ENCODE data around the gene AFF1.

The AFF1 gene

DNA sequence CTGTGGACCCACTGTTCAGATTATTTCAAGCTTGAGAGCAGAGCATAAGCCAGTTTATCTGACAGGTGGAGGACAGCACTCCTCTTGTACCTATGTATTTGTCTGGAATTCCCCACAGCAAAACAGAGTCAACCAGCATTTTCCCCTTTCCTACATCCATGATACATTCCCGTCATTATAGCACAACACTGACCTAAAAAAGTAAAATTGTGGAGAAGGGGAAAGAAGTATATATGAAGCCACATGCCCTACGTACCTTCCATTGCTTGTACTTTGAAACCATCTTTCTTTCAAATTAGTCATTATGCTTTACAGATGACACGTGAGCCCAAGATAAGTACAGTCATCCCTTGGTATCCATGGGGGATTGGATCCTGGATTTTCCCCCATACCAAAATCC, 212.3 kb downstream of the AFF1 start:
- DNase-seq (ENCODE audit: low read depth) = no peak
- H3K4me3 ChIP-seq (ENCODE audit: low read depth, low read length) = no peak overlapping the region
- TF ChIP-seq, protein P1, sequence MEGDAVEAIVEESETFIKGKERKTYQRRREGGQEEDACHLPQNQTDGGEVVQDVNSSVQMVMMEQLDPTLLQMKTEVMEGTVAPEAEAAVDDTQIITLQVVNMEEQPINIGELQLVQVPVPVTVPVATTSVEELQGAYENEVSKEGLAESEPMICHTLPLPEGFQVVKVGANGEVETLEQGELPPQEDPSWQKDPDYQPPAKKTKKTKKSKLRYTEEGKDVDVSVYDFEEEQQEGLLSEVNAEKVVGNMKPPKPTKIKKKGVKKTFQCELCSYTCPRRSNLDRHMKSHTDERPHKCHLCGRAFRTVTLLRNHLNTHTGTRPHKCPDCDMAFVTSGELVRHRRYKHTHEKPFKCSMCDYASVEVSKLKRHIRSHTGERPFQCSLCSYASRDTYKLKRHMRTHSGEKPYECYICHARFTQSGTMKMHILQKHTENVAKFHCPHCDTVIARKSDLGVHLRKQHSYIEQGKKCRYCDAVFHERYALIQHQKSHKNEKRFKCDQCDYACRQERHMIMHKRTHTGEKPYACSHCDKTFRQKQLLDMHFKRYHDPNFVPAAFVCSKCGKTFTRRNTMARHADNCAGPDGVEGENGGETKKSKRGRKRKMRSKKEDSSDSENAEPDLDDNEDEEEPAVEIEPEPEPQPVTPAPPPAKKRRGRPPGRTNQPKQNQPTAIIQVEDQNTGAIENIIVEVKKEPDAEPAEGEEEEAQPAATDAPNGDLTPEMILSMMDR (conservative IDR thresholded peaks at IDR 0.05; ENCODE audit: low read depth, low read length) = no peak

DNA sequence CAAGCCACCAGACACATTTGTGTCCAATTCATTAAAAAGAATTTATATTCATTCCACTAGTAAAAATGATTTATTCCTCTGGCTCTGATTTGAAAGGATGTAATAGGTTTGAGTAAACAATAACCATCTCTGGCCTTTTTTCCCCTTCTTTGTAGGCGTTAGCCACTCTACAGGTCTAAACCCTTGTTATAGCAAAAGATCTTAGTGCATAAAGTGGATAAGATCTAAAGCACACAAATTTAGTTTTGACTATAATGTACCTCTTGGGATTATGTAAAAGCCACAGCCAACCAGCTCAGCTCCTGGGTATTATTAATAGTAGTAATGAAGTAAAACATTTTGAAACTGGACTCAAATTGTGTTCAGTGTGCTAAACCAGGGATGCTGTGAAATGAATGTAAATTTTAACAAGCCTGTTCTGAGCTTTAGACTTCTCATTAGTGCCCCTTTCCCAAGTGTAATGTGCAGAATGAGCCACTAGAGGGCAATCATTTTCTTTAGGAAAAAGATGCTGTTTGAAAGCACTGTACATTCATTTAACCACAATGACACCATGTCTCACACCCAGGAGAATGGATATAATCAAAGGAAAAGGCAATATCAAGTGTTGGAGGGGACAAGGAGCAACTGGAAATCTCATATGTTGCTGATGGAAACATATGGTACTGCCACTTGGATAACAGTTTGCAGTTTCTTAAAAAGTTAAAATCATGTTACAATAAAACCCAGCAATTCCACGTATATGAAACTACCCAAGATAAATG, 215.9 kb downstream of the AFF1 start:
- DNase-seq (ENCODE audit: low read depth) = peak; percentile 85
- no peak overlapping the region for H3K4me3 ChIP-seq (ENCODE audit: low read depth, low read length)
- TF ChIP-seq, protein P1 (conservative IDR thresholded peaks at IDR 0.05; ENCODE audit: low read depth, low read length) = peak; percentile 78

DNA sequence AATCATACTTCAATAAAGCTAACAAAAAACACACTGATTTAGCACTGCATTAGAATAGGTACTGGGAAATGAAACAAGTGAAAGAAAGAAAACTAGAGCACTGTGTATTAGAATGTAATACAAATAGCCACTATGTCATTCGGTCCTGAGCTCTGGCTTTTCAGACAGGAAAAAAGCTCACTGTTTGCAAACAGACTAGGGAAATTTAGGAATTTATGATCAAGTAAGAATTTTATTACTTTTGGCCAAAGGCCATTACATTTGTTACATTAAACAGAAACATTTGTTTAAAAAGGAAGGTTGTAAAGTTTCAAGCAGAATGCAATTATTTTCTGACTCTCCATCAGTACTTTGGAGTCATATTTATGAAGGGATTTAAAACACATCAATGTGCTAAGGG, 216.9 kb downstream of the AFF1 start:
- DNase-seq (ENCODE audit: low read depth) = no peak
- TF ChIP-seq, protein P1 (conservative IDR thresholded peaks at IDR 0.05; ENCODE audit: low read depth, low read length) = no peak
- H3K4me3 ChIP-seq (ENCODE audit: low read depth, low read length) = no peak overlapping the region

DNA sequence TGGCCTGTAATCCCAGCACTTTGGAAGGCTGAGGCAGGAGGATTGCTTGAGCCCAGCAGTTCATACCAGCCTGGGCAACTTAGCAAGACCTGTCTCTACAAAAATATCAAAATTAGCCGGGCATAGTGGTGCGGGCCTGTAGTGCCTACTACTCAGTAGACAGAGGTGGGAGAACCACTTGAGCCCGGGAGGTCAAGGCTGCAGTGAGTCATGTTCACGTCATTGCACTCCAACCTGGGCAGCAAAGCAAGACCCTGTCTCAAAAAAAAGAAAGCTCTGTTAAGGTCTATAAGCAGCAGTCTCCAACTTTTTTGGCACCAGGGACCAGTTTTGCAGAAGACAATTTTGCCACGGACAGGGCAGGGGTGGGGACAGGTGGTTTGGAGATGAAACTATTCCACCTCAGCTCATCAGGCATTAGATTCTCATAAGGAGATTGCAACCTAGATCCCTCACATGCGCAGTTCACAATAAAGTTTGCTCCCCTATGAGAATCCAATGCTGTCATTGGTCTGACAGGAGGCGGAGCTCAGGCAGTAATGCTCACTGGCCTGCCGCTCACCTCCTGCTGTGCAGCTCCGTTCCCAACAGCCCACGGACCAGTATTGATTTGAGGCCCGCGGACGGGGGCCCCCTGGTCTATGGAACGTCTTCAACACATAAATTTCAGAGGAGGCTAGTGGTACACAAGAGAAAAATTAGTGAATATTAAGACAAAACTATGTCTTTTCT, 217.7 kb downstream of the AFF1 start:
- TF ChIP-seq, protein P1 (conservative IDR thresholded peaks at IDR 0.05; ENCODE audit: low read depth, low read length) = no peak
- no peak overlapping the region for H3K4me3 ChIP-seq (ENCODE audit: low read depth, low read length)
- DNase-seq (ENCODE audit: low read depth) = no peak

DNA sequence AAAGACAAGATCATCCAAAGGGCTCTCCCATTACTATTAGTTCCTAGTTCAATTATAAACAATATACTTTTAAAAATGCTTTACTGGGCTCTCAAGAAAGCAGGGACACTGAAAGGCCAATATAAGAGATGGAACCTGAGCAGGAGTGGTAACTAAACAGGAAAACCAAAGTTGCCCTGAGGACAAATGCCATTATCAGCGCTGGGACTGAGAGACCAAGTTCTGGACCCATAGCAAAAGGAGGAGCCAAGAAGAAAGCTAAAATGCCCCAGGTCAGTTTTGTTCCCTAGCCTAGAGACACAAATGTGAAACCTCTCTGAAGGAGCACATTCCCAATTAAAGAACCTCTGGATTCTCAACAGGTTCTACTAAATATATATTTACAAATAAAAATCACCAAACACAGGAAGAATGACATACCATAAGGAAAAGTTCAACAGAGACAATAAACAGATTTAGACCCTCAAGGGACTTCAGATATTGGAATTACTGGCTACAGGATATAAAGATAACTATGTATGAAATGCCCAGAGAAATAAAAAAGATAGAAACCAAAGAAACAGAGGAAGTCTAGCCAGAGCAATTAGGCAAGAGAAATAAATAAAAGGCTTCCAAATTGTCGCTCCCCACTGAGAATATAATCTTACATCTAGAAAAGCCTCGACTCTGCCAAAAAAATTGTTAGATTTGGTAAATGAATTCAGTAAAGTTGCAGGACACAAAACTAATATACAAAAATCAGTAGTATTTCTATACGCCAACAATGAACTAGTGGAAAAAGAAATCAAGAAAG, 218.5 kb downstream of the AFF1 start:
- no peak overlapping the region for H3K4me3 ChIP-seq (ENCODE audit: low read depth, low read length)
- no peak for DNase-seq (ENCODE audit: low read depth)
- TF ChIP-seq, protein P1 (conservative IDR thresholded peaks at IDR 0.05; ENCODE audit: low read depth, low read length) = no peak

DNA sequence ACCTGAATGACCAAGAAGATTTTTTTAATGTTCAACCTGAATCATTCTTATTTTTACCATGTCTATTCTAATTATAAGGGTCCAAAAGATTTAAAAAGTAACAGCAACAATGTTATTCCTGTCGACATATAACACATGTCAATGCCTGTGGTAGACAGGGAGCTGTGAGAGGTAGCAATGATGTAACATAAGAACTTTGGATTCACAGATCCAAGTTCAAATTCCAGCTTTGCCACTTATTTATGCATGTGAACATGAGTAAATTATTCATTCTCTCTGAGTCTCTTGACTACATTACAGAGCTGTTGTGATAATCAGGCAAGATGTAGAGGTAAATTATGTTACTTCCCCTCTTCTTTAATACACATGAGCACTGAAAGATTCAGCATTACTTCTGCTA, 231.1 kb downstream of the AFF1 start:
- TF ChIP-seq, protein P1 (conservative IDR thresholded peaks at IDR 0.05; ENCODE audit: low read depth, low read length) = no peak
- no peak for DNase-seq (ENCODE audit: low read depth)
- no peak overlapping the region for H3K4me3 ChIP-seq (ENCODE audit: low read depth, low read length)
